ENCODE measurements around the gene THAP12. TPM values are rescaled to one million over a fixed set of nuclear protein-coding genes. Genes with fewer than 3 reads are reported as not detected.

Gene THAP12
- polyA plus RNA-seq, 1 donor (not counting 4 experiments of a cell fraction or from before 2014, with no cell fraction given), result 49.8 TPM

- Histone ChIP-seq H3K4me1 (ENCODE audit: control insufficient read depth, extremely low read depth, insufficient read depth, low read length) (no peaks in the 10 kb centered on the region), H3K9me3 (ENCODE audit: control insufficient read depth, low read depth, low read length) (no peaks in the 10 kb centered on the region), H3K4me3 (ENCODE audit: control insufficient read depth in 2 of 3, extremely low read depth in 1 of 3, insufficient read depth in 2 of 3, low read depth in 1 of 3, low read length in 3 of 3) (no peak overlapping the region), H3K9ac (ENCODE audit: control insufficient read depth, extremely low read depth, insufficient read depth, low read length) (no peak overlapping the region), H3K27ac (ENCODE audit: control insufficient read depth, insufficient read depth, low read length) (no peak overlapping the region), H3K27me3 (ENCODE audit: control insufficient read depth, extremely low read depth, insufficient read depth, low read length) (no peaks in the 10 kb centered on the region), H3K36me3 (ENCODE audit: control insufficient read depth in 2 of 2, extremely low read depth in 1 of 2, insufficient read depth in 2 of 2, low read length in 2 of 2) (no peaks in the 10 kb centered on the region), H3K4me2 (ENCODE audit: control insufficient read depth, extremely low read depth, insufficient read depth, low read depth, low read length) (no peak overlapping the region), H3K79me2 (ENCODE audit: control insufficient read depth, insufficient read depth, low read length) (no peaks in the 10 kb centered on the region), H3K9me1 (ENCODE audit: control insufficient read depth, extremely low read depth, insufficient read depth, low read length) (no peaks in the 10 kb centered on the region), H2AFZ (ENCODE audit: control insufficient read depth, low read length) (no peak overlapping the region), H4K20me1 (ENCODE audit: control insufficient read depth, extremely low read depth, insufficient read depth, low read length) (no peaks in the 10 kb centered on the region)
- dilution Hi-C loops (cut with MboI; ENCODE audit: extremely low pct_ligation_motif_present, low sequenced_read_pairs), result no loop called here
- no peak for FAIRE-seq
- DNase-seq (ENCODE audit: low read depth, low spot score), result no peak
- no peak for TF ChIP-seq EZH2 (IDR thresholded peaks at IDR 0.05; ENCODE audit: low read length)
- TF ChIP-seq, protein P1, sequence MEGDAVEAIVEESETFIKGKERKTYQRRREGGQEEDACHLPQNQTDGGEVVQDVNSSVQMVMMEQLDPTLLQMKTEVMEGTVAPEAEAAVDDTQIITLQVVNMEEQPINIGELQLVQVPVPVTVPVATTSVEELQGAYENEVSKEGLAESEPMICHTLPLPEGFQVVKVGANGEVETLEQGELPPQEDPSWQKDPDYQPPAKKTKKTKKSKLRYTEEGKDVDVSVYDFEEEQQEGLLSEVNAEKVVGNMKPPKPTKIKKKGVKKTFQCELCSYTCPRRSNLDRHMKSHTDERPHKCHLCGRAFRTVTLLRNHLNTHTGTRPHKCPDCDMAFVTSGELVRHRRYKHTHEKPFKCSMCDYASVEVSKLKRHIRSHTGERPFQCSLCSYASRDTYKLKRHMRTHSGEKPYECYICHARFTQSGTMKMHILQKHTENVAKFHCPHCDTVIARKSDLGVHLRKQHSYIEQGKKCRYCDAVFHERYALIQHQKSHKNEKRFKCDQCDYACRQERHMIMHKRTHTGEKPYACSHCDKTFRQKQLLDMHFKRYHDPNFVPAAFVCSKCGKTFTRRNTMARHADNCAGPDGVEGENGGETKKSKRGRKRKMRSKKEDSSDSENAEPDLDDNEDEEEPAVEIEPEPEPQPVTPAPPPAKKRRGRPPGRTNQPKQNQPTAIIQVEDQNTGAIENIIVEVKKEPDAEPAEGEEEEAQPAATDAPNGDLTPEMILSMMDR (optimal IDR thresholded peaks at IDR 0.05 in 1 of 3, IDR thresholded peaks at IDR 0.05 in 1 of 3, conservative IDR thresholded peaks at IDR 0.05 in 1 of 3; ENCODE audit: extremely low read depth in 1 of 3, insufficient read depth in 2 of 3, low read length in 3 of 3), result no peak
Observed at GRCh38 chr11:76329084-76329648, 51.8 kb downstream of the THAP12 start.

DNA sequence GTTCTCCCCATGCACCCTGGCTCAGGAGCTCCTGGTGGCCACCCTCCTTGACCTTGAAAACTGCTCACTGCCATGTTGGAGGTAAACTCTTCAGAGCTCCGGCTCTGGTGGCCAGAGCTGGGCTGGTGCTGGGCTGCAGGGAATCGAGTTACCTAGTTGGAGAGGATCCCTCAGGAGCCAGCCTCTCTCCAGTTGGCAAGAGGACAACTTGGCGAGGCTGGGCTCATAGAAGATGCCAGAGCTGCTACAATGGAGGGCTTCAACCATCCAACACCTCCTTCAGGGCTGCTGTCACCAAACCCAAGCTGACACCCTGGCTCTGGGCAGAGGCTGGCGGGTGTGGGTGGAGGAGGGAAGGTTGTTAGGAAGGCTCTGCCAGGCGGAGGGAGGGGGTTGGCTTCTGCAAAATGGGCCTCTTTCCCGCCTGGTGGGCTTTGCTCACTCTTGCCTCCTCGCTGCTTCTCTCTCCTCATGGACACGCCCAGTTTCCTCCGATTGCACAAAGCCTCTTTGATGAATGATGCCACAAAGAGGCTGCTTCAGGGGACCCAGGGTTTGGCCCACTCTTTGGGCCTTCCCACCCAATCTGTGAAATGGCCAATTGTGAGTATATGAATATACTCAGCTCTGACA, 53.1 kb downstream of the THAP12 start:
- no peak for FAIRE-seq

More for the DNA sequence above, 53.1 kb downstream of the THAP12 start:
- Histone ChIP-seq H2AFZ (ENCODE audit: control insufficient read depth, low read length) (no peak overlapping the region), H3K27me3 (ENCODE audit: control insufficient read depth, extremely low read depth, insufficient read depth, low read length) (no peaks in the 10 kb centered on the region), H3K27ac (ENCODE audit: control insufficient read depth, insufficient read depth, low read length) (no peak overlapping the region), H3K9me3 (ENCODE audit: control insufficient read depth, low read depth, low read length) (no peaks in the 10 kb centered on the region), H3K79me2 (ENCODE audit: control insufficient read depth, insufficient read depth, low read length) (no peaks in the 10 kb centered on the region), H3K4me2 (ENCODE audit: control insufficient read depth, extremely low read depth, insufficient read depth, low read depth, low read length) (no peak overlapping the region), H3K4me3 (ENCODE audit: control insufficient read depth in 2 of 3, extremely low read depth in 1 of 3, insufficient read depth in 2 of 3, low read depth in 1 of 3, low read length in 3 of 3) (no peak overlapping the region), H4K20me1 (ENCODE audit: control insufficient read depth, extremely low read depth, insufficient read depth, low read length) (no peaks in the 10 kb centered on the region), H3K9me1 (ENCODE audit: control insufficient read depth, extremely low read depth, insufficient read depth, low read length) (no peaks in the 10 kb centered on the region), H3K36me3 (ENCODE audit: control insufficient read depth in 2 of 2, extremely low read depth in 1 of 2, insufficient read depth in 2 of 2, low read length in 2 of 2) (no peaks in the 10 kb centered on the region), H3K4me1 (ENCODE audit: control insufficient read depth, extremely low read depth, insufficient read depth, low read length) (peaks cover 3% of the 10 kb centered on the region), H3K9ac (ENCODE audit: control insufficient read depth, extremely low read depth, insufficient read depth, low read length) (no peak overlapping the region)
- DNase-seq (ENCODE audit: low read depth, low spot score), result no peak
- dilution Hi-C loops (cut with MboI; ENCODE audit: extremely low pct_ligation_motif_present, low sequenced_read_pairs), result no loop called here
- TF ChIP-seq EZH2 (IDR thresholded peaks at IDR 0.05; ENCODE audit: low read length), result no peak
- TF ChIP-seq, protein P1 (optimal IDR thresholded peaks at IDR 0.05 in 1 of 3, IDR thresholded peaks at IDR 0.05 in 1 of 3, conservative IDR thresholded peaks at IDR 0.05 in 1 of 3; ENCODE audit: extremely low read depth in 1 of 3, insufficient read depth in 2 of 3, low read length in 3 of 3), result no peak

Measured in keratinocyte (primary cell).